ENCODE data around the gene GNG12. TPM values are rescaled to one million over a fixed set of nuclear protein-coding genes. Genes with fewer than 3 reads are reported as not detected.

The GNG12 gene
- total RNA-seq, 1 donor from 2014 or later = 182 TPM

GRCh38 chr1:67729872-67730271 is 103.4 kb downstream of the GNG12 start:
- DNase-seq = no peak

GRCh38 chr1:67726224-67726623 is 107.0 kb downstream of the GNG12 start:
- peak; percentile 81 for DNase-seq

- peak; percentile 97 for DNase-seq
These were observed 108.2 kb downstream of the GNG12 start for GRCh38 chr1:67724928-67725560.

- peak; percentile 96 for DNase-seq
These were observed 109.6 kb downstream of the GNG12 start for GRCh38 chr1:67723620-67724019.

- DNase-seq = no peak
These were observed 110.1 kb downstream of the GNG12 start for GRCh38 chr1:67723126-67723525.

GRCh38 chr1:67722292-67722944 is 110.8 kb downstream of the GNG12 start:
- no peak for DNase-seq

GRCh38 chr1:67721650-67722291 is 111.5 kb downstream of the GNG12 start:
- no peak for DNase-seq

GRCh38 chr1:67721112-67721511 is 112.2 kb downstream of the GNG12 start:
- DNase-seq = no peak

GRCh38 chr1:67719329-67720196 is 113.7 kb downstream of the GNG12 start:
- peak; percentile 89 for DNase-seq

GRCh38 chr1:67717876-67718275 is 115.4 kb downstream of the GNG12 start:
- no peak for DNase-seq

GRCh38 chr1:67716800-67717199 is 116.5 kb downstream of the GNG12 start:
- no peak for DNase-seq

- no peak for DNase-seq
These were observed 117.4 kb downstream of the GNG12 start for GRCh38 chr1:67715819-67716218.

- DNase-seq = peak; percentile 94
These were observed 120.0 kb downstream of the GNG12 start for GRCh38 chr1:67713057-67713846.

- DNase-seq = no peak
These were observed 121.4 kb downstream of the GNG12 start for GRCh38 chr1:67711855-67712212.

- no peak for DNase-seq
These were observed 122.0 kb downstream of the GNG12 start for GRCh38 chr1:67711158-67711854.

- DNase-seq = peak; percentile 82
These were observed 122.8 kb downstream of the GNG12 start for GRCh38 chr1:67710417-67710816.

GRCh38 chr1:67708606-67709005 is 124.7 kb downstream of the GNG12 start:
- no peak for DNase-seq

- DNase-seq = no peak
These were observed 127.4 kb downstream of the GNG12 start for GRCh38 chr1:67705735-67706453.

- no peak for DNase-seq
These were observed 128.9 kb downstream of the GNG12 start for GRCh38 chr1:67704351-67704750.

- DNase-seq = no peak
These were observed 131.4 kb downstream of the GNG12 start for GRCh38 chr1:67701876-67702275.
